ENCODE measurements around the gene ACKR2.

The ACKR2 gene

DNA sequence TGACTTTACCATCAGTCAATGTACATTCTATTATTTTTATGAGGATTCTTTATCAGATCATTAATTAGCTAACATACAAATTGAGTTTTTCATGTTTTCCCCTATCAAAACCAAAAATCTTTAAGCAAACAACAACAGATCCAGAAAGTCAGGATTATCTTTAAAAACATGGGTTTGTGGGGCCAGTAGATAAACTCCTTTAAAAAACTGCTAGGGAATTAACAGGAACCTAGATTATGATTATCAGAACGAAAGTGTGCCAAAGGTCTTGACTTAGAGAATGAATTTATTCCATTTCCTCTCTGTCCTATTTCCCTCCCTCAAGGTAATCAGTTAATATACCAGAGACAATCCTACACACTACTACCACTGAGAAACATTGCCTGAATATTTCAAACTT is 23.0 kb upstream of the ACKR2 start:
- H3K79me2 ChIP-seq (ENCODE audit: low read length): no peaks in the 10 kb centered on the region; the same call in 1 of the 2 replicates
- no peak overlapping the region for H2AFZ ChIP-seq (ENCODE audit: low read depth, low read length)
- no peaks in the 10 kb centered on the region for H3K27me3 ChIP-seq (ENCODE audit: low read depth, low read length)
- H4K20me1 ChIP-seq (ENCODE audit: insufficient read depth, low read length): 0 out of 2 replicates have a peak, but pooled peaks cover 4% of the 10 kb centered on the region
- no peak overlapping the region for H3K4me3 ChIP-seq (ENCODE audit: low read length)
- no peak overlapping the region for H3K4me2 ChIP-seq (ENCODE audit: low read length)
- TF ChIP-seq EZH2phosphoT487 (IDR thresholded peaks at IDR 0.05; ENCODE audit: low read depth) (no peak), CTCF (IDR thresholded peaks at IDR 0.05; ENCODE audit: low read depth, low read length) (no peak)
- H3K36me3 ChIP-seq (replicated peaks; ENCODE audit: low read depth, low read length): peaks cover 21% of the 10 kb centered on the region
- H3K27ac ChIP-seq (ENCODE audit: low read length): no peak overlapping the region
- H3K9ac ChIP-seq (ENCODE audit: low read length): no peak overlapping the region
- no peaks in the 10 kb centered on the region for H3K4me1 ChIP-seq (ENCODE audit: low read length)
- H3K9me3 ChIP-seq (ENCODE audit: insufficient read depth, low read length): no peaks in the 10 kb centered on the region

- no peak overlapping the region for H2AFZ ChIP-seq (ENCODE audit: low read depth, low read length)
- no peaks in the 10 kb centered on the region; the same call in 1 of the 2 replicates for H3K79me2 ChIP-seq (ENCODE audit: low read length)
- peaks cover 21% of the 10 kb centered on the region for H3K36me3 ChIP-seq (replicated peaks; ENCODE audit: low read depth, low read length)
- H3K4me2 ChIP-seq (ENCODE audit: low read length): no peak overlapping the region
- no peak overlapping the region for H3K9ac ChIP-seq (ENCODE audit: low read length)
- no peaks in the 10 kb centered on the region for H3K4me1 ChIP-seq (ENCODE audit: low read length)
- H3K4me3 ChIP-seq (ENCODE audit: low read length): no peak overlapping the region
- 0 out of 2 replicates have a peak, but pooled peaks cover 4% of the 10 kb centered on the region for H4K20me1 ChIP-seq (ENCODE audit: insufficient read depth, low read length)
- no peaks in the 10 kb centered on the region for H3K27me3 ChIP-seq (ENCODE audit: low read depth, low read length)
- no peak overlapping the region for H3K27ac ChIP-seq (ENCODE audit: low read length)
- TF ChIP-seq CTCF (IDR thresholded peaks at IDR 0.05; ENCODE audit: low read depth, low read length): no peak
- no peak for TF ChIP-seq EZH2phosphoT487 (IDR thresholded peaks at IDR 0.05; ENCODE audit: low read depth)
- no peaks in the 10 kb centered on the region for H3K9me3 ChIP-seq (ENCODE audit: insufficient read depth, low read length)
Observed at GRCh38 chr3:42786631-42787030, 22.6 kb upstream of the ACKR2 start.

DNA sequence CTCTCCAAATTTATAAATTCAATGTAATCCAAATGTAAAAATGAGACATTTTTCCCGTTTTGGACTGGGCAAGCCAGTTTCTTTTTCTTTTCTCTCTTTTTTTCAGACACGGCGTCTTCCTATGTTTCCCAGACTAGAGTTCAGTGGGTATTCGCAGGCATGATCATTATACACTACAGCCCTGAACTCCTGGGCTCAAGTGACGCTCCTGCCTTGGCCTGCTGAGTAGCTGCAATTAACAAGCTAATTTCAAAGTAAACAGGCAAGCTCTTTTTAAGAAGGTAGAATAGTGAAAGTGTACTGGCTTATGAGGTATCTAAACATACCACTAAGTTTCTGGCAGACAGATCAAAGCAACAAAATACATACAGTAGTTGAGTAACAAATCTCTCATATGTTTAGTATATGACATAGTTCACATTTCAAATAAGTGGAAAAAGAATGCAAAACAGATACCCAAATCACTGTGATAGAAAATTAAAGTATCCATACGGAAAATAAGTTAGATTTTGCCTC is 18.5 kb upstream of the ACKR2 start:
- peaks cover 9% of the 10 kb centered on the region; the same call in 1 of the 2 replicates for H3K79me2 ChIP-seq (ENCODE audit: low read length)
- peaks cover 13% of the 10 kb centered on the region for H3K36me3 ChIP-seq (replicated peaks; ENCODE audit: low read depth, low read length)
- no peaks in the 10 kb centered on the region for H3K9me3 ChIP-seq (ENCODE audit: insufficient read depth, low read length)
- TF ChIP-seq CTCF (IDR thresholded peaks at IDR 0.05; ENCODE audit: low read depth, low read length): no peak
- TF ChIP-seq EZH2phosphoT487 (IDR thresholded peaks at IDR 0.05; ENCODE audit: low read depth): no peak
- H3K4me1 ChIP-seq (ENCODE audit: low read length): no peaks in the 10 kb centered on the region
- no peak overlapping the region for H3K9ac ChIP-seq (ENCODE audit: low read length)
- H3K4me2 ChIP-seq (ENCODE audit: low read length): no peak overlapping the region
- no peak overlapping the region for H3K4me3 ChIP-seq (ENCODE audit: low read length)
- 0 out of 2 replicates have a peak, but pooled peaks cover 4% of the 10 kb centered on the region for H4K20me1 ChIP-seq (ENCODE audit: insufficient read depth, low read length)
- H2AFZ ChIP-seq (ENCODE audit: low read depth, low read length): no peak overlapping the region
- no peak overlapping the region for H3K27ac ChIP-seq (ENCODE audit: low read length)
- H3K27me3 ChIP-seq (ENCODE audit: low read depth, low read length): no peaks in the 10 kb centered on the region

- H3K27me3 ChIP-seq (ENCODE audit: low read depth, low read length): no peaks in the 10 kb centered on the region
- H3K9ac ChIP-seq (ENCODE audit: low read length): no peak overlapping the region
- H3K79me2 ChIP-seq (ENCODE audit: low read length): peaks cover 29% of the 10 kb centered on the region
- TF ChIP-seq CTCF (IDR thresholded peaks at IDR 0.05; ENCODE audit: low read depth, low read length): no peak
- TF ChIP-seq EZH2phosphoT487 (IDR thresholded peaks at IDR 0.05; ENCODE audit: low read depth): no peak
- no peak overlapping the region for H3K4me3 ChIP-seq (ENCODE audit: low read length)
- H2AFZ ChIP-seq (ENCODE audit: low read depth, low read length): no peak overlapping the region
- H3K4me2 ChIP-seq (ENCODE audit: low read length): no peak overlapping the region
- H3K36me3 ChIP-seq (replicated peaks; ENCODE audit: low read depth, low read length): peaks cover 12% of the 10 kb centered on the region
- H4K20me1 ChIP-seq (ENCODE audit: insufficient read depth, low read length): 0 out of 2 replicates have a peak, but pooled peaks cover 2% of the 10 kb centered on the region
- H3K27ac ChIP-seq (ENCODE audit: low read length): no peak overlapping the region
- no peaks in the 10 kb centered on the region for H3K9me3 ChIP-seq (ENCODE audit: insufficient read depth, low read length)
- H3K4me1 ChIP-seq (ENCODE audit: low read length): no peaks in the 10 kb centered on the region
Observed at GRCh38 chr3:42795621-42796181, 13.5 kb upstream of the ACKR2 start.
